A549 (cell line): ENCODE data around the gene VMA21. TPM values are rescaled to one million over a fixed set of nuclear protein-coding genes. Genes with fewer than 3 reads are reported as not detected.

Experiments
- ATAC-seq, 2 experiments: fragments of 200-7000 bp in 1 of 2; fragments of >200 bp in 1 of 2; cut with Nextera tagmentation in 1 of 2; cut with Tn5 transposase in 1 of 2; 3 replicates each; pipeline versions ENCODE4 v1.8.0 to v1.9.1; 2018 to 2020; ENCODE audit warnings: mild to moderate bottlenecking in 1 of 2, moderate library complexity in 1 of 2
- CTCF ChIA-PET: fragments of 300-600 bp; sonication (Branson Sonifier 250); formaldehyde crosslinking; extraction: SDS; loops from one replicate; lab custom pipeline; 2021; ENCODE audit warnings: antibody characterized with exemption, inconsistent platforms; lab: Yijun Ruan, JAX
- POLR2A ChIA-PET: fragments of 350-600 bp; formaldehyde crosslinking; extraction: SDS; loops from one replicate; lab custom pipeline; 2021; ENCODE audit warnings: antibody characterized with exemption, inconsistent platforms; lab: Yijun Ruan, JAX
- DNase-seq, 2 experiments: peaks; one replicate each; pipeline versions ENCODE4 v3.0.0 to v3.0.0-alpha.2; 2011 to 2016; ENCODE audit warnings: low read depth in 1 of 2, low spot score in 1 of 2
- FAIRE-seq: peaks from 2 replicates; lab custom pipeline; 2011; peaks lifted over from hg19 to GRCh38; lab: Jason Lieb, UNC
- H3K27ac ChIP-seq, 2 experiments: fragments of >200 bp; sonication (Bioruptor Twin); formaldehyde crosslinking; 3 replicates each; pipeline ENCODE4 v1.5.1; 2016 to 2017
- H3K4me1 ChIP-seq: fragments of >200 bp; sonication (Bioruptor Twin); formaldehyde crosslinking; 3 replicates; pipeline ENCODE4 v1.6.1; 2016
- H3K4me2 ChIP-seq: fragments of >200 bp; sonication (Bioruptor Twin); formaldehyde crosslinking; 3 replicates; pipeline ENCODE4 v1.6.1; 2016
- H3K4me3 ChIP-seq: fragments of >200 bp; sonication (Bioruptor Twin); formaldehyde crosslinking; 3 replicates; pipeline ENCODE4 v1.5.1; 2016
- H3K9me3 ChIP-seq: fragments of >200 bp; sonication (Bioruptor Twin); formaldehyde crosslinking; 3 replicates; pipeline ENCODE4 v1.6.1; 2016
- ESRRA ChIP-seq: fragments of 150-350 bp; IDR thresholded peaks from 2 replicates; pipeline ENCODE4 v1.6.1; 2014; ENCODE audit warnings: mild to moderate bottlenecking, low read length, borderline replicate concordance
- SREBF2 ChIP-seq: fragments of 450-650 bp; IDR thresholded peaks from 2 replicates; pipeline ENCODE4 v1.6.1; 2014; ENCODE audit warnings: mild to moderate bottlenecking, moderate library complexity
- WGBS: methylation state at CpG from one replicate; pipeline ENCODE4 v1.1.6; 2017; ENCODE audit errors: missing lambda C conversion rate; 5-methylcytosine and 5-hydroxymethylcytosine counted together
- polyA plus RNA-seq, 4 experiments: library from polyadenylated mRNA; depleted of rRNA in 3 of 4; stranded (reverse); fragments of >200 nt; fragmentation: RNase III in 1 of 4; extraction: RNeasy Plus Mini Kit Qiagen cat#74134 plus additional on column Dnase treatment in 1 of 4; gene quantifications; 2 replicates in 3 of 4; 3 replicates in 1 of 4; pipeline ENCODE4 v1.2.3, GENCODE V29; 2011 to 2017

The VMA21 gene
- polyA plus RNA-seq, 2 of the 4 experiments (the other 2 are of a cell fraction) = 25.5 to 52.7 TPM

DNA sequence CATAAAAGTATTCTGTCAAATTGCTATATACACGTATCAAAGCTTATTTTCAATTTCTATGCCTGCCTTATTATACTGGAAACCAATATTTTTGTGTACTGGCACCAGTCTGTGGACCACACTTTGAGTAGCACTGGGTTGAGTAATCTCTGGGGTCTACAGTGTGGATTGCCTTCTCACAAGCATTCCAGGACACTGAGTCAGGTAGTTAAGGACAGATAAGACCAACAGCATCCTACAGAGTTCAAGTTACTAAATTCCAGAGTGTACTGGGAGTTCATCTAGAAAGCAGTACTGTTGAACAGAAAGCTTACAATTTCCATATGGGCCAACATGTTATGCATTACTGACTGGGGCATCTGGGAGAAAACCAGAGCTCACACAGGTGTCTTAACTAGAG is 61.8 kb downstream of the VMA21 start:
- POLR2A ChIA-PET = no interaction called here
- FAIRE-seq = no peak
- H3K4me2 ChIP-seq = no peak overlapping the region

More for the DNA sequence above, 61.8 kb downstream of the VMA21 start:
- CTCF ChIA-PET = interaction anchor here (0.8 to 1.0 kb wide), 2 partner anchors 20 to 71 kb away, joined by 3 read pairs; no protein-coding TSS in a partner anchor
- H3K4me1 ChIP-seq = no peaks in the 10 kb centered on the region
- DNase-seq = no peak
- no peak overlapping the region for H3K27ac ChIP-seq
- no peak for ATAC-seq
- TF ChIP-seq ESRRA (no peak), SREBF2 (no peak)
- no peak overlapping the region for H3K4me3 ChIP-seq
- WGBS = 3% methylated on average over 1 of the region's 1 CpG
- no peaks in the 10 kb centered on the region for H3K9me3 ChIP-seq

Other genes with a start within 250 kb of the VMA21 start
- 0.04 TPM in 1 of 2 replicates, not detected in the other for gene GPR50, start 220.6 kb upstream of the VMA21 start, polyA plus RNA-seq (2011; rRNA removed)
- not detected in 3 replicates for gene GPR50, start 220.6 kb upstream of the VMA21 start, polyA plus RNA-seq (2017; fragmentation: RNase III; extraction: RNeasy Plus Mini Kit Qiagen cat#74134 plus additional on column Dnase treatment)
- gene PASD1, start 166.5 kb downstream of the VMA21 start, polyA plus RNA-seq (2011; rRNA removed) = not detected in 2 replicates
- not detected in 3 replicates for gene PASD1, start 166.5 kb downstream of the VMA21 start, polyA plus RNA-seq (2017; fragmentation: RNase III; extraction: RNeasy Plus Mini Kit Qiagen cat#74134 plus additional on column Dnase treatment)